ENCODE data around the gene DNM2.

The DNM2 gene

GRCh38 chr19:10690341-10690781 is 27.5 kb upstream of the DNM2 start:
- peak; percentile 48 for DNase-seq (ENCODE audit: low spot score)

GRCh38 chr19:10691178-10691881 is 26.5 kb upstream of the DNM2 start:
- DNase-seq (ENCODE audit: low spot score): no peak

DNA sequence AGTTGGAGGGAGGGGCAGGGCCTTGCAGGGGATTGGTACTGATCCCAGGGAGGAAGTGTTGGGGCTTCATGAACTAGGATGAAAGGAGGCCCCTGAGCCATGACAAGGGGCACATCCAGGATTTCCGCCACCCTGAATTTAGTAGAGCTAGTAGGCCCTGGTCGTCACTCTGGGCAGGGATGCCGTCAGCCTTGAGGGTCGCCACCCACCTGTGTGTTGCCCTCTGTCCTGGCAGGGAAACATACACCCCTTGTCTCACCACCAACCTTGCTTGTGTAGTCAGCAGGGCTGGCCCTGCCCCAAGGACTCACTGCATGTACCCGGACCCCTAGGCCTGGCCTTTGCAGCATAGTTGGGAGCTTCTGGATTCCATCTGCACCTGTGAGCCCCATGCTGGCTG is 26.0 kb upstream of the DNM2 start:
- no peak for DNase-seq (ENCODE audit: low spot score)

- DNase-seq (ENCODE audit: low spot score): no peak
Observed at GRCh38 chr19:10692673-10693264, 25.1 kb upstream of the DNM2 start.

DNA sequence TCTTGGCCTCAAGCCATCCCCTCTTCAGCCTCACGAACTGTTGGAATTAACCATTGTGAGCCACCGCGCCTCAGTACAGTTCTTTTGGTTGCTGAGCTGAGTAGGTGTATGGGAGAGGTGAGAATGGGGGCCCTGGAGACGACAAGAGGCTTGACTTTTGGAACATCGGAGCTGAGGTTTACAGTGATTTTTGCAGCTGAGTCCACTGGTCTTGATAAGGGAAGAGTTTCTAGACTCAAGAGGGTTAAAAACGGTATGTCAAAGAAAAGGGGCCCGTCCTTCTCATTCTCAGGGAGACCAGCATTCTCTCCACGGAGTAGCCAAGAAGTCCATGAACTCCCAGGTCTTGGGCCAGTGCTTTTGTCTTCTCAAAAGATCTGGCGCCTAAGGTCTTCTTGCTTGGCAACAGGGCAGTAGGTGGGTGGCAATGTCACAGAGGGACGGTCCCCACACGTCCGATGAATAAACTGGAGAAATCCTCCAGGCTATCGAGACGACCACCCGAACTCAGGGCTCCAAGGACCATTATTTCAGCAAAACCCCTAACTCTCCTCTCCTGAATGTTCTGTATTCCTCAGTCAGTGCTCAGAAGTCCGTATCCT is 23.1 kb upstream of the DNM2 start:
- DNase-seq (ENCODE audit: low spot score): no peak

DNA sequence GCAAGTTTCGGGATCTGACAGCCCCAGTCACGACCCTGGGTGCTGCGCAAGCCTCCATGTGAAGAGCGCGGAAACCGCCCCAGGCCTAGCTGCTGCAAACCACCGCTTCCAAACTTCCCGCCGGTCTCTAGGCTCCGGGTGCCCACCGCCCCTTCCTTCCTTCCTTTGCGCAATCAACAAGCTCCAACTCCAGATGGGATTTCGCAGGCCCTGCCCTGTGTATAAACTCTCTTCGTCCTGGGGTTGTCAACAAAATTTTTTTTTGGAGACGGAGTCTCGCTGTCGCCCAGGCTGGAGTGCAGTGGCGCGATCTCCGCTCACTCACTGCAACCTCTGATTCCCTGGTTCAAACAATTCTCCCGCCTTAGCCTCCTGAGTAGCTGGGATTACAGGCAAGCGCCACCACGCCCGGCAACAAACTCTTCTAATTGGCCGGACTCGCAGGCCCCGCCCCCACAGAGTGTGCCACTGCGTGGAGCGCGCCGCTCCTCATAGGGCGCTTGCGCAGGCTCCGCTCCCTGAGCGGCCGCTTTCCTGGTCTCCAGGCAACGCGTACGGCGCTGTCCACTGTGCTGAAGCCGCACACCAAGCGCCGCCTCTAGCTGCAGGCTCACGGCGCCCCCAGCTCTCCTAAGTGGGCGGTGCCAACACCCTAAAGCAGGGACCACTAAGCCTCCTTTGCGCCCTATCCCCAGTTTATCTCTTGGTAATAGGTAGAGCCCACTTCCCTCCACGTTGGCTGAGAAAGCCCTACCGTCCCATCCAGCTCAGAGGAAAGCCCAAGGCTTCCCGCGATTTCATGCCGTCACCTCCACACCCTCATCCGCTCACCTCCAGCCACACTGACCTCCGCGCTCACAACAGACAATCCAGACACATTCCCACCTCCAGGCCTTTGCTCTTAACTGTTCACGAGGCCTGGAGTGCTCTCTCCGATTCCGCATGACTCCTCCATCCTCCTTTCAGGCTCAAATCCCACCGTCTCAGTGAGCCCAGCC is 22.2 kb upstream of the DNM2 start:
- peak; percentile 95 for DNase-seq (ENCODE audit: low spot score)

DNA sequence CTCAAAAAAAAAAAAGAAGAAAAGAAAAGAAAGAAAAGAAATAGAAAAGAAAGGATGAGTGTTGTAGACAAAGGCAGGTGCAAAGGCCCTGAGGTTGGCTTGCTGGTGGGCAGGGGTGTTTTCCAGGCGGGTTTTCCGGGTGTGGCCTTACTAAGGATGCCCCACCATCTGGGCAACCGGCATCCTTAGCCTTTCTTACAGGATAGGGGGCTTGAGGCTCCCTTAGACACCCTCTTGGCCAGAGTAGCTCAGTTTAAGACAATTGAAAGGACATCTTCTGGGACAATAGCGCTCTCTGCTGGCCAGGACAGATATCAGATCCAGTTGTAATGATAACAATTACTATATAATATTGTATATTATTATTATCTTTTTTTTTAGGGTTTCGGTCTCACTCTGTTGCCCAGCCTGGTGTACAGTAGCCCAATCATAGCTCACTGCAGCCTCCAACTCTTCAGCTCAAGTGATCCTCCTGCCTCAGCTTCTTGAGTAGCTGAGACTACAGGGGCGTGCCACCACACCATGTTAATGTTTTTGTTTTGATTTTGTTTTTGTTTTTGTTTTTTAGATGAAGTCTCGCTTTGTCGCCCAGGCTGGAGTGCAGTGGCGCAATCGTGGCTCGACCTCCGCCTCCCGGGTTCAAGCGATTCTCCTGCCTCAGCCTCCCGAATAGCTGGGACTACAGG is 18.1 kb upstream of the DNM2 start:
- DNase-seq (ENCODE audit: low spot score): peak; percentile 52

DNA sequence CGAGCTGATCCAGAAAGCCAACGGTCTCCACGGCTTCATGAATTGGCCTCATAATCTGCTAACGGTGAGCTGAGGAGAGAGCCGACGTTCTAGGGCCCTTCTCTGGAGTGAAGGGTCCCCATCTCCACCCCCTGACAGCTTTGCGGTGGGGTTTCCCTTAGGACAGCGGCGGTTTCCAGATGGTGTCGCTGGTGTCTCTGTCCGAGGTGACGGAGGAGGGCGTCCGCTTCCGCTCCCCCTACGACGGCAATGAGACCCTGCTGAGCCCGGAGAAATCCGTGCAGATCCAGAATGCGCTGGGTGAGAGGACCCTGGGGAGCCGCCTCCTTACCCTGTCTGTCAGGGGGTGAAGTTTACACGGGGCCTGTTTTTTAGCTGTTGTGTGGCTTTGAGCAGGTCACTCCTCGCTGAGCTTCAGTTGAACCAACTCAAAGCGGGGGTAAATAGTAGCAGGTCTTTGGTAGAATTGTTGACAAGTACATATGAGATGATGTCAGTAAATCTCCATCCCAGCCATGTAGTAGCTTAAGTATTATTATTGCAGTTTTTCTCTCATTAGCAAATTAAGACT is 15.8 kb upstream of the DNM2 start:
- peak; percentile 28 for DNase-seq (ENCODE audit: low spot score)

- no peak for DNase-seq (ENCODE audit: low spot score)
Observed at GRCh38 chr19:10706990-10707389, 10.9 kb upstream of the DNM2 start.

DNA sequence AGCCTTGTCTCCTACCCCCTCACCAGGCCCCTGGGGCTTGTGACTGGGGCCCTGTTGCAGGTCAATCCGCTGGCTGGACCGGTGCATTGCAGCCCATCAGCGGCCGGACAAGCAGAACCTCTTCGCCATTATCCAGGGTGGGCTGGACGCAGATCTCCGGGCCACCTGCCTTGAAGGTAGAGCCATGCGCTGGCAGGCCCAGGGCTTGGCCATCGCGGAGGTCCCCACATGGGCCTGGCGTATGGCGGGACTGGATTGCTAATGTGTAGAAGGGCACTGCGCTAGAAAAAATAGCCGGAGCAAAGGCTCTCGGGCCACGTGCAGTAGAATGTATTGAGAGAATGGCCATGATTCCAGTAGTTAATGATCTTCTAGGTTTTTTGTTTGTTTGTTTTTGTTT is 10.4 kb upstream of the DNM2 start:
- DNase-seq (ENCODE audit: low spot score): no peak

DNA sequence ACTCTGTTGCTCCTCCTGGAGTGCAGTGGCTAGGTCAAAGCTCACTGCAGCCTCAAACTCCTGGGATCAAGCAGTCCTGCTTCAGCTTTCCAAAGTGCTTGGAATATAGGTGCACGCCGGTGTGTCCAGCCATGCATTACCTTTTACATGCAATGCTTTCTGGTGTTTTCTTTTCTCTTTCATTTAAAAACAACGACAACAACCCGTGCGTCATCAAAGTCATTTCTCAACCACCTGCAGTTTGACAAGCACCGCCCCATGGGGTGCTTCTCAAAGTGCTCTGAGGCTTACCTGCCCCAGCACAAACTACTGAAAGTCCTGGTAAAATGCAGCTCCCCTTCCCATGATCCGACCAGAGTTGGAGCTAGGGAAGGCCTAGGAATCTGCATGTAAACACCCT is 9.6 kb upstream of the DNM2 start:
- no peak for DNase-seq (ENCODE audit: low spot score)

DNA sequence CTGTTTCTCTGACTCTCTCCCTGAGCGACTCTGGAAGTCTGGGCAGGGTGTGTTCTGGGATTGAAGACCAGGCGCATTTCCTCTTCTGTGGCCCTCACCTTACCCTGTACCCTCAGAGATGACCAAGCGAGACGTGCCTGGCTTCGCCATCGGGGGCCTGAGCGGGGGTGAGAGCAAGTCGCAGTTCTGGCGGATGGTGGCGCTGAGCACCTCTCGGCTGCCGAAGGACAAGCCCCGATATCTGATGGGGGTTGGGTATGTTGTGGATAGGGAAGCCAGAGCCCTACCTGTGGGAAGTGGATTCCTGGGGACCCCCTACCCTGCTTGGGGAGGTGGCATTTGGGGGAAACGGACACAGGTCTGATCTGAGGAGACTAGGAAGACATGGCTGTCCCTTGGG is 5.8 kb upstream of the DNM2 start:
- DNase-seq (ENCODE audit: low spot score): no peak

GRCh38 chr19:10712754-10713153 is 5.1 kb upstream of the DNM2 start:
- DNase-seq (ENCODE audit: low spot score): no peak

DNA sequence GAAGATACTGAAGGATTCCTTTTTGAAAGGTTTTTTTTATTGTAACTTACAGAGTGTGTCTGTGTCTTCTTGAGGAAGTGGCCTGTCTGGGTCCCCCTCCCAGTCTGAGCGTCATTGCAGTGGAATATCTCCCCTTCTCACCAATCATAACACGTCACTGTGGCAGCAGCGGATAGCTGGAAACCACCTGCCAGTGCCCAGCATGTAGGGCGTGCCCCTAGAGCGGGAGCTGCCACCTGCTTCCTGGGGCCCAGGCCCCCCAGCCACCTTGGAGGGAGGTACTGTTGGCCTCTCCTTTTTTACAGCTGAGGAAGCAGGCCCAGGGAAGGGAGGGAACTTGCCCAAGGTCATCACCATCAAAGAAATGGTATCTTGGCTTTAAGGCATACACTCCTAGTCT is 4.6 kb upstream of the DNM2 start:
- DNase-seq (ENCODE audit: low spot score): no peak

DNA sequence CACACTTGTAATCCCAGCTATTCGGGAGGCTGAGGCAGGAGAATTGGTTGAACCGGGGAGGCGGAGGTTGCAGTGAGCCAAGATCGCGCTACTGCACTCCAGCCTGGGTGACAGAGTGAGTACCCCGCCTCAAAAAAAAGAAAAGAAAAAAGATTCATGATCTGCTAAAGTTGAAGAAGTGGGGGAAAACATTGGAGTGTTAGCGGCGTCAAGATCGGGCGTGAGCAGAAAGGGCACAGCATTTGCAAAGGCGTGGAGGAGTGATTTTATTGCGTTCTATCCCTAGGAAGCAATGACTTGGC is 874 bp upstream of the DNM2 start:
- no peak for DNase-seq (ENCODE audit: low spot score)

GRCh38 chr19:10718205-10719196 is 622 bp downstream of the DNM2 start:
- peak; percentile 40 for DNase-seq (ENCODE audit: low spot score)

DNA sequence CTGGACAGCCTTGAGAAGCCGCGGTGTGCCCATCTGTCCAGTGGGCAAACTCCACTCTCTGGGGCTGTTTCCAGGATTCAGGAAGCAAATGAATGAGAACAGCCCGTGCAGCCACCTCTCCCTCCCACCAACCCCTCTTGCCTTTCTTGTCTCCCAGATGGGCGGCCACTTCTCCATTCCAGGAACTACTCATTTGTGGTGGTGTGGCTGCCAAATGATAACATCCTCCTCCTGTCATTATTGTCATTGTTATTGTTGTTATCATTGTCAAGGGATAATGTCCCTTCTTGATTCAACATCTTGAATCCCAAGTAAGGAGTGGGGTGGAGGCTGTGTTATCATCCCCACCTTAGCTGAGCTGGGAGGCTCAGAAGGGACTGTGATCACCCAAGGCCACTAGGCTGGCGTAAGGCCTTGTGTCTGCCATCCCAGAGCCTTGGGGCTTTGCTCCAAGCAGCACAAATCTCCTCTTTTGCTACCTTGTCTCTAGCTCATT is 1.6 kb downstream of the DNM2 start:
- no peak for DNase-seq (ENCODE audit: low spot score)

GRCh38 chr19:10720607-10721125 is 2.8 kb downstream of the DNM2 start:
- no peak for DNase-seq (ENCODE audit: low spot score)

DNA sequence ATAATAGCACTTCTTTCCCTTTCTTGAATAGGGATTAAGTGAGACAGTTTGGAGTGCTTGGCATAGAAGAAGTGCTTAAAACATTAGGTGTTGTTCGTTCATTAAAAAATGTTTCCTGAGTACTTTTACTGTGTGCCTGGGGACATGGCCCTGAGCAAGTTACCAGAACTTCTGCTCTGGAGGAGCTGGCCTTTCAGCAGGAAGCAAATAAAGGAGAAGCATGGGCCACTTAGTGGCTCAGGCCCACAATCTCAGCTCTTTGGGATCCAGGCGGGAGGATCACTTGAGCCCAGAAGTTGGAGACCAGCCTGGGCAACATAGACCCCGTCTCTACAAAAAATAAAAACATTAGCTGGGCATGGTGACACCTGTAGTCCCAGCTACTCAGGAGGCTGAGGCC is 5.7 kb downstream of the DNM2 start:
- DNase-seq (ENCODE audit: low spot score): no peak

DNA sequence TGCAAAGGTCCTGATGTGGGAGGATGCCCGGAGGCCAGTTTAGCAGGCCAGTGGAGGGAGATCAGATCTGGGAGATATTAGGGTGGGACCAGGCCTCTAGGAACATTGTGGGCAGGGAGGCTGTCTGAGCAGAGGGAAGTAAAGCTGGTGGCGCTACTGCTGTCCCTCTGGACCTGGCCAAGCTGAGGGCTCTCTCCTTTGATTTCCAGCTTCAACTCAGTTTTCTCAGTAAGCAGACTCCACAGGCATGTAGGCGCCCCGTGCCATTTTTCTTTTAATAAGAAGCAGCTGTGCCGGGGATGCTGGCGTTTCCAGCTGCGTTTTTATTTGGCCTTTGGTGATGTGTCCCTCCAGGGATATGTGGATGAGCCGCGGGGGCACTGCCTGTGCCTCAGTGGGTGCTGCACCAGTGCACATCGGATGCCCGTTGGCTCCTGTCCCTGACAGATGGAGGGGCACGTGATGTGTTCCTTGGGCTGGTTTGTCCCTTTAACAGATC is 6.7 kb downstream of the DNM2 start:
- no peak for DNase-seq (ENCODE audit: low spot score)

Measured in Ammon's horn (tissue), 1 donor.